Lung (tissue), 12 donors: ENCODE results near the gene ERI3. TPM values are rescaled to one million over a fixed set of nuclear protein-coding genes. Genes with fewer than 3 reads are reported as not detected.

ENCODE experiments used
- ATAC-seq: fragments of 200-7000 bp; cut with Tn5 transposase; one replicate; pipeline ENCODE4 v1.9.1; 2020; ENCODE audit warnings: moderate number of reproducible peaks; ENCODE audit not compliant: insufficient read depth, low FRiP score
- DNase-seq, 3 donors: peaks; one replicate each; pipeline ENCODE4 v3.0.0-alpha.2; 2013 to 2017
- H3K27ac ChIP-seq, 2 donors: one replicate each; pipeline ENCODE4 v1.5.1; 2013; ENCODE audit warnings: mild to moderate bottlenecking in 2 of 2, moderate library complexity in 2 of 2, control low read depth in 1 of 2, inconsistent platforms in 1 of 2, low read depth in 1 of 2, low read length in 1 of 2
- H3K27me3 ChIP-seq, 3 donors: one replicate each; pipeline ENCODE4 v1.5.1; 2013; ENCODE audit warnings: low read length in 2 of 3; ENCODE audit not compliant: control insufficient read depth in 3 of 3, insufficient read depth in 3 of 3
- H3K36me3 ChIP-seq, 4 donors: one replicate each; pipeline ENCODE4 v1.5.1; 2013; ENCODE audit warnings: low read length in 4 of 4, mild to moderate bottlenecking in 1 of 4, moderate library complexity in 1 of 4; ENCODE audit not compliant: control insufficient read depth in 4 of 4, insufficient read depth in 4 of 4
- H3K4me1 ChIP-seq, 5 donors: one replicate each; pipeline ENCODE4 v1.5.1; 2013; ENCODE audit warnings: low read length in 5 of 5, mild to moderate bottlenecking in 2 of 5, moderate library complexity in 1 of 5; ENCODE audit not compliant: control insufficient read depth in 5 of 5, insufficient read depth in 5 of 5
- H3K4me3 ChIP-seq: one replicate; pipeline ENCODE4 v1.5.1; 2013; ENCODE audit warnings: mild to moderate bottlenecking, control low read depth, moderate library complexity
- H3K9ac ChIP-seq, 2 donors: one replicate each; pipeline ENCODE4 v1.5.1; 2013; ENCODE audit warnings: low read length in 2 of 2, control low read depth in 1 of 2; ENCODE audit not compliant: insufficient read depth in 1 of 2
- H3K9me3 ChIP-seq, 4 donors: one replicate each; pipeline ENCODE4 v1.5.1; 2013; ENCODE audit warnings: low read length in 3 of 4, mild to moderate bottlenecking in 1 of 4, moderate library complexity in 1 of 4; ENCODE audit not compliant: control insufficient read depth in 4 of 4, insufficient read depth in 3 of 4
- CTCF ChIP-seq: IDR thresholded peaks from 2 replicates; pipeline ENCODE4 v1.5.1; 2012; ENCODE audit warnings: mild to moderate bottlenecking; ENCODE audit errors: control extremely low read depth, extremely low read depth
- WGBS, 2 donors: extraction: QIAGEN DNeasy Blood & Tissue Kit; methylation state at CpG; one replicate each; pipeline ENCODE4 v1.1.7; 2013; 5-methylcytosine and 5-hydroxymethylcytosine counted together
- polyA plus RNA-seq, 2 donors: library from polyadenylated mRNA; stranded (reverse); fragments of 200-250 nt; gene quantifications; one replicate each; pipeline ENCODE4 v1.2.1, GENCODE V29; 2013
- total RNA-seq, 2 donors: library from RNA; depleted of rRNA in 1 of 2; stranded (reverse); fragments of >200 nt in 1 of 2; gene quantifications; one replicate each; pipeline ENCODE4 v1.2.1, GENCODE V29; 2014 to 2021
- donor health status: control.
- donor health status: control.
- donor health status: Bipolar disorder and iron deficiency.
- donor health status: healthy.
- donor health status: DM: yes; HTN: yes; CAD: no.

ERI3 gene
- total and polyA plus RNA-seq, 4 donors = 26.6 to 56.2 (median 40.8) TPM

- no peak overlapping the region for H3K27ac ChIP-seq
- no peaks in the 10 kb centered on the region for H3K27me3 ChIP-seq
- peaks cover under 1 to 2% (median 1%) of the 10 kb centered on the region in 5 donors for H3K4me1 ChIP-seq
- no peaks in the 10 kb centered on the region for H3K36me3 ChIP-seq
- DNase-seq (no peak), ATAC-seq (no peak)
- no peak overlapping the region for H3K9ac ChIP-seq
- no peaks in the 10 kb centered on the region for H3K9me3 ChIP-seq
- H3K4me3 ChIP-seq = no peak overlapping the region
- 78 to 87% methylated on average over 6 of the region's 6 CpGs for WGBS, 2 donors
- TF ChIP-seq CTCF = no peak
Observed at GRCh38 chr1:44359234-44359935, 4.3 kb upstream of the ERI3 start.

- H3K9ac ChIP-seq = no peak overlapping the region
- no peak overlapping the region for H3K27ac ChIP-seq
- ATAC-seq = no peak
- WGBS, 2 donors = 78 to 87% methylated on average over 4 of the region's 4 CpGs
- no peaks in the 10 kb centered on the region for H3K9me3 ChIP-seq
- H3K4me1 ChIP-seq = peaks cover 4 to 19% (median 16%) of the 10 kb centered on the region in 5 donors
- no peaks in the 10 kb centered on the region for H3K27me3 ChIP-seq
- no peak overlapping the region for H3K4me3 ChIP-seq
- no peaks in the 10 kb centered on the region for H3K36me3 ChIP-seq
- DNase-seq = no peak
- TF ChIP-seq CTCF = no peak
Observed at GRCh38 chr1:44357710-44358109, 2.7 kb upstream of the ERI3 start.

GRCh38 chr1:44355582-44356305 lies 687 bp upstream of the ERI3 start:
- Histone ChIP-seq H3K9me3 (no peaks in the 10 kb centered on the region), H3K9ac (no peak overlapping the region), H3K36me3 (peaks cover 0 to 3% (median 0%) of the 10 kb centered on the region in 4 donors), H3K4me3 (no peak overlapping the region), H3K4me1 (peaks cover 4 to 24% (median 16%) of the 10 kb centered on the region in 5 donors), H3K27ac (no peak overlapping the region), H3K27me3 (no peaks in the 10 kb centered on the region)
- ATAC-seq = no peak
- TF ChIP-seq CTCF = no peak
- WGBS, 2 donors = 76 to 79% methylated on average over 12 of the region's 12 CpGs
- no peak for DNase-seq
